Tongue (tissue), 2 donors: ENCODE data around the gene B4GALT1. TPM values are rescaled to one million over a fixed set of nuclear protein-coding genes. Genes with fewer than 3 reads are reported as not detected.

Experiments
- DNase-seq: peaks from one replicate; pipeline ENCODE4 v3.0.0-alpha.2; 2015
- total RNA-seq: library from RNA; depleted of rRNA; stranded (reverse); fragments of >200 nt; gene quantifications from one replicate; pipeline ENCODE4 v1.2.3, GENCODE V29; 2014

B4GALT1 gene
- total RNA-seq, result 30.1 TPM

- DNase-seq, result peak; percentile 96
These were observed at the start of gene B4GALT1 for GRCh38 chr9:33167084-33167971. Gene B4GALT1, minus strand, starts transcription at chr9:33167336. Its CDS starts 167 bp downstream, at chr9:33167169.

DNA sequence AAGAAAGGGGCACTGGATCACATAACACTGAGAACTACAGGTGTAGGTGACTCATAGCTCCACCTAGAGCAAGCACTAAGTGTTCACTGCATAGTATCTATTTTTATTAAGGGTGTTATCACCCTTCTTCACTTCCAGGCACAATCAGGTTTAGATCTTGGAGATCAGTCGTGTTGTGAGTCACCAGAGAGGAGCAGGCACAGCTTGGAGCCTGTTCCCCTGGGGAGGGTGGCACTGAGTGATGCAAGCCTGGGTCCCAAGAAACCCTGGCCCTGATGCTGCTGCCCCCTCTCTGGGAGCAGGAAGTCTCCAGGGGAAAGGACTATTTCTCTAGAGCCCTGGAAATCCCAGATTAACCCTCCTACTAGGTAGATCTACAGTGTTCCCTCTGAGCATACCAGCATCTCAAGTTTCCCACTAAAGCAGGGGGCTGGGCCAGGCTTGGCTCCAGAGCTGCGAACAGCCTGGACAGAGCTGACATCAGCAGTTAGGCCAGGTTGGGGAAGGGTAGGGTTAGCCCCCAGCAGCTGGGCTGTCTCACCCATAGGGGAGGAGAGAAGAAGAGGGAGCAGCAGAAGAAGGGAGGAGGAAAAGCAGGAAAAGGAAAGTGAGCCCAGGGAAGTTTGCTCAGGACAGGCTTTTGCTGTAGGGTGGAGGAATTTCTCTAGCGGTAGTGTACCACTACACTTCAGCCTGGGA is 44.7 kb upstream of the B4GALT1 start:
- peak; percentile 47 for DNase-seq

DNA sequence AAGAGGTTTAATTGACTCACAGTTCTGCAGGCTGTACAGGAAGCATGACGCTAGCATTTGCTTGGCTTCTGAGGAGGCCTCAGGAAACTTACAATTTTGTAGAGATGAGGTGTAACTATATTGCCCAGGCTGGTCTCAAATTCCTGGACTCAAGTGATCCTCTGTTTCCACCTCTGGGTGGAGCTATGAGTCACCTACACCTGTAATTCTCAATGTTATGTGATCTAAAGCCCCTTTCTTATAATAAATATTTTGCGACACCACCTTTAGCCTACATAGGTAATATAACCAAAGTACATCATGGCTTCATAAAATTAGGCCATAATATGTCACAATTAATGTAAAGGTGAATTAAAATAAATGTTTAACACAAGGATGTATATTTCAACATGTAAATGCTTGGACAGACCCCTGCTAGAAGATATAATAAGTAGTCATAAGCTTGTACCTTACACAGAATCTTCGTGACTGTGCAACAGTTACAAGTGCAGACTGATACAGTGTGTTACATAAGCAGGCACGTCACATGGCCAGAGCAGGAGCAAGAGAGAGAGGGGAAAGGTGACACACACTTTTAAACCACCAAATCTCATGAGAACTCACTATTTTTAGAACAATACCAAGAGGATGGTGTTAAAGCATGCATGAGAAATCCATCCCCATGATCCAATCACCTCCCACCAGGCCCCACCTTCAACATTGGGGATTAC is 43.0 kb upstream of the B4GALT1 start:
- no peak for DNase-seq

DNA sequence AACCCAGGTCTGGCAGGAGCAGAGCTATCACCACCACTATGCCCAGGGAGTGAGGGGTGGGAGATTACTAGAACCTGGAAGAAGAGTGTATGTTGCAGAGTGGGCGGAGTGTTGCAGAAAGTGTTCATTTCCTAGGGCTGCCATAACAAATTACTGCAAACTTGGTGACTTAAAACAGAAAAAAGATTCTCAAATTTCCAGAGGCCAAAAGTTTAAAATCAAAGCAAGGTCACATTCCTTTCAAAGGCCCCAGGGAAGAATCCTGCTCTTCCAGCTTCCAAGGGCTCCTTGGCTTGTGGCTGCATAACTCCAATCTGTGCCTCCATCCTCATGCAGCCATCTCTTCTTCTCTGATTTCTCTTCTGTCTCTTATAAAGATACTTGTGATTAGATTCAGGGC is 42.3 kb upstream of the B4GALT1 start:
- no peak for DNase-seq

- no peak for DNase-seq
These were observed 35.5 kb upstream of the B4GALT1 start for GRCh38 chr9:33202552-33203201.

DNA sequence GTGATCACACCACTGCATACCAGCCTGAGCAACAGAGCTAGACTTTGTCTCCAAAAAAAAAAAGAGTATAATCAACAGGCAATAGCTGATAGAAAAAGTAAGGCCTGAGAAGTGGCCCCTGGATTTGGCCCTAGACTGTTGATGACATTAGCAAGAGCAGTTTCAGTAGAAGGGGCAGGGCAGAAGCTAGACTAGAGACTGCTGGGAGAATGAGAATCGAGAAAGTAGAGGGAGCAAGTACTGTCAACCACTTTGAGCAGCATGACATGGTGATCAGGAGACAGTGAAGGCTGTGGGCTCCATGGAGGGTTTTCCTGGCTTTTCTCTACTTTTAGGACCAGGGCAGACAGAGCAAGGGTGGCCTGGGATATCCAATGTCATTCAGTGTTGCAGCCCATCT is 34.9 kb upstream of the B4GALT1 start:
- no peak for DNase-seq

DNA sequence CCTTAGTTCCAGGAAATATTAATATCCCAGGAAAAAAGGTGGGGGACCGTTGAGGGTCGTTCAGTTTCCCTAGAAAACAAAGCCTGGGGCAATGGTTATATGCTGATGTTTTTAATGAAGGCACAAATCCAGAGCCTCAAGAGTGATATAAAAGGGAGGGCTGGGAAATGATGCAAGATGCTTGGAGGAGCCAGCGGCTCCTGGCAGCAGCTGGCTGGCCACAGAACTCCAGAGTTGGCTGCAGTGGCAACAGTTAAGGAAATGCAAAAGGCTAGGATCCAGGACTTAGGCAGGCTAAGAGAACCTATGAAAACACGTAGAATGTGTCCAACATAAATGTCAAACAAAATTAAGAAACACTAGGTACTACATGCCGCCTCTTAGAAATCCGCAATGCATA is 31.0 kb upstream of the B4GALT1 start:
- no peak for DNase-seq

GRCh38 chr9:33197279-33198152 is 30.4 kb upstream of the B4GALT1 start:
- no peak for DNase-seq

GRCh38 chr9:33196736-33197135 is 29.6 kb upstream of the B4GALT1 start:
- no peak for DNase-seq

- no peak for DNase-seq
These were observed 26.7 kb upstream of the B4GALT1 start for GRCh38 chr9:33193818-33194217.

DNA sequence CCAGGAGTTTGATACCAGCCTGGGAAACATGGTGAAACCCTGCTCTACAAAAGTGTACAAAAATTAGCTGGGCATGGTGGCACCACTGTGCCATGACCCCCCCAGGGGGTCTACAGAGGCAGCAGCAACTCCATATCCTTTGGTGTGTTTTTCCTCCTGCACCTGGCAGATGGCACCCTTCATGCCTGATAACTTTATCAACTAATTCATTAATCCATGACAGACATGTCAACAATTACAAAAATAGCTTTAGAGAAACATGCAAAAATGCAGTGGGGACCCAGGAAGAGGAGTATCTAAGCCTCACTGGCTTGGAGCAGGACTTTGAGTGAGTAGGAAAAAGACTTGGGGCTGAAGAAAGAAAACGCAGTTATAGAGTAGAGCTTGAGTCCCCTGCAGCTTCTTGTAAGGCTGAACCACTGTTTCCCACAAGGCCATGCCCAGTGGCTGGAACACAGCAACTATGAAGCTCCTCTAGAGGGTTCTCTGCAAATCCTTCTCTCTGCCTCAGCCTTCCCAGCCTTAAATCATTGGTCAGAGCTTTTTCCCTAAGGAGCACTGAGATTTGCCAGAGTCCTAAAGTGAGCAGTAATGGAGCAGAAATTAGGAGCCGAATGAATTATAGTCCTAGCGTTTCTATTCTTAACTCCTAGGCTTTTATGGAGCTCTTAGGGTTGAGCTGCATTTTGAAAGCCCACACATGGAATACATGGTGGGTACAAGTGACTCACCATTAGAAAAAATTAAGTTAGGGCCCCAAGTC is 25.5 kb upstream of the B4GALT1 start:
- DNase-seq, result no peak

DNA sequence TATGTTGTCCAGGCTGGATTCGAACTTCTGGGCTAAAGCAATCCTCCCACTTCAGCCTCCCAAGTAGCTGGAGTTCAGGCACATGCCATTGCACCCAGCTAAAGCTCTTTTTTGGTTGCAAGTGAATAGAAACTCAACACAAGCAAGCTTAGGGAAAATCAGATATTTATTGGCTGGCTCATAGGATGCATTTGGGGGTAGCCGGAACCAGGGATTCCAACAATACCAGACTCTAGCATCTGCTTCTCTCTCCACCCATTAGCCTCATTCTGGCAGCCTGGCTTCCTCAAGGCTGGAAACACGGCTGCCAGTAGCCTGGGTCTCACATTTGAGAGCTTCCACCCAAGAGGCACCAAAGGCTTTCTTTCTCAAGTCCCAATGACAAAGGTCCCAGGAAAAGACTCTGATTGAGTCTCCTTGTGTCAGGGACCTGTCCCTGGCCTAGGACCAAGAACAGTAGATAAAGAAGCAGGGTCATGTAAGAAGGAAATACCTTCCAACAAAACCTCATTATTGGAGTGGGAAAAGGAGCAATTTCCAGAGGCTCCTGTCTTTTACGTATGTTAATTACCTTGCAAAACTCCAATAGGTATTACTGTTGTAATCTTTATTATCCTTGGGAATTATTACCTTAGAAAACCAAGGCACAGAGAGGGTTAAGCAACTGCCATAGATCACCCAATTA is 23.0 kb upstream of the B4GALT1 start:
- DNase-seq, result no peak

DNA sequence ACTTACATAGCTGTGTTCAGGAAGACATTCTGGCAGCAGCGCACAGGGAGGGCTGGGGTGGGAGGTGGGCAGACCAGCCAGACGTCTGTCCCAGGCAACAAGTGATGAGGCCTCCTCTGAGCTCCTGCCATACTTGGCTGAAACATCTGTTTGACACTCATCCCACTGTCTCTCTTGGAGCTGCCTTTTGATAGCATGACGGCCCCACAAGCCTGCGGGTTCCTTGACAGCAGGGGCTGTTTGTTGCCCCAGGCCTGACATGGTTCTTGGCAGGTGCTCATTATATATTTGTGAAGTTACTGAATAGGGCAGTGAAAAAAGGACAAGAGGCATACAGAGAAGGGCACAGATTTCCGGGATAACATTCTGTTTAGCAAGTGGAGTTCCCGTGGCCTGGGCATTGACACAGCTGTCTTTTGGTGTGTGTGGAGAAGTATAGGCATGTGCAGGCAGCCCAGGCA is 22.2 kb upstream of the B4GALT1 start:
- DNase-seq, result peak; percentile 78

DNA sequence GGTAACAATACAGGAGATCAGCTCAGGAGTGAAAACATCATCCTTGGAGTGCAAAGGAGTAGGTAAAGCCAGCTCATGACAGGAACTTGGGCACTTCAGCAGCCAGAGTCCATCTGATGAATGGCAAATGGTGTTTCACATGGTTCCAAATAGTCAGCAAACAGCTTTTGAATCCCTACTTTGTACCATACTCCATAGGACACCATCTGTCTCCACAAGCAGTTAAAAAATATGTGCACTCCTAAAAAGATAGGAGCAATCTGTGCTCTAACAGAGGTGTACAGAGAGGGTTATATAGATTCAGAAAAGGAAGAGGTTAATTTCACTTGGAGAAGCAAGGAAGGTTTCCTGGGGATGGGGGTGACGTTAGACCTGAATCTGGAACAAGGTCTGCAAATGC is 21.6 kb upstream of the B4GALT1 start:
- no peak for DNase-seq

GRCh38 chr9:33187519-33188218 is 20.5 kb upstream of the B4GALT1 start:
- peak; percentile 93 for DNase-seq

- DNase-seq, result no peak
These were observed 19.5 kb upstream of the B4GALT1 start for GRCh38 chr9:33186457-33187168.

GRCh38 chr9:33185858-33186257 is 18.7 kb upstream of the B4GALT1 start:
- DNase-seq, result no peak

DNA sequence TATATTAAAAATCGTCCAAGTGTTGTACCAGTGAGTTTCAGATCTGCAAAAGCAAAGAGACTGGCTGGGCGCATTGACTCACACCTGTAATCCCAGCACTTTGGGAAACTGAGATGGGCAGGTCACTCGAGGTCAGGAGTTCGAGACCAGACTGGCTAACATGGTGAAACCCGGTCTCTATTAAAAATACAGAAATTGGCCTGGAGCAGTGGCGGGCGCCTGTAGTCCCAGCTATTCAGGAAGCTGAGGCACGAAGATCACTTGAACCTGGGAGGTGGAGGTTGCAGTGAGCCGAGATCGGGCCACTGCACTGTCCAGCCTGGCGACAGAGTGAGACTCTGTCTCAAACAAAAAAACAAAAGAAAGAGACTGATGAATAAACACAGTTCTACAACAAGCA is 18.3 kb upstream of the B4GALT1 start:
- no peak for DNase-seq

DNA sequence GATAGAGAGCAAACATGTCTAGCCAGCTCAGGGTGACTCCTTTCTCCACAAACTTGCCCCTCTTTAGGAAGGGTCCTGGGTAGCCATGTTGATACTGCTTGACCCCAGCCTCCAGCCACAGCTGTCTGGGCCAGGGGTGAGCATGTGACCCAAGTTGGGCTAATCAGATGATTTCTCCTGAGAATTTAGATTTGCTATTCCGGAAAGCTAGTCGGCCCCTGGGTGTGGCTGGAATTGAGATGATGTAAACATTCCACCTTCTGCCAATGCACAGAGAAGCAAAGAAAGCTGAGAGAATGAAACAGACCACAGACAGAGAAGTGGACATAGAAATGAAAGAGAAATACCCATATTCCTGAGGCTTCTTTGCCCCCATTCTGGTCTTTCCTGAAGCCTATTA is 17.8 kb upstream of the B4GALT1 start:
- no peak for DNase-seq
